GM12878 (cell line): ENCODE measurements around the gene IER3. TPM values are rescaled to one million over a fixed set of nuclear protein-coding genes. Genes with fewer than 3 reads are reported as not detected.
A peak's percentile ranks its signal among the peaks of the same experiment; 100 is the strongest.

Experiments
- BACH1 ChIP-seq: fragments of 450-650 bp; IDR thresholded peaks from 2 replicates; pipeline ENCODE4 v1.6.1; 2017; ENCODE audit warnings: mild to moderate bottlenecking, borderline replicate concordance
- GABPA ChIP-seq: IDR thresholded peaks from 2 replicates; pipeline ENCODE4 v1.6.1; 2014; ENCODE audit warnings: antibody characterized with exemption, low read depth, mild to moderate bottlenecking, inconsistent platforms
- MTA2 ChIP-seq: fragments of 450-650 bp; IDR thresholded peaks from 2 replicates; pipeline ENCODE4 v1.6.1; 2016; ENCODE audit warnings: low read depth, mild to moderate bottlenecking, moderate library complexity
- NR2C2 ChIP-seq: IDR thresholded peaks from 2 replicates; pipeline ENCODE4 v1.6.1; 2011; ENCODE audit warnings: borderline replicate concordance, low read depth; ENCODE audit not compliant: control insufficient read depth, insufficient read length
- PML ChIP-seq: IDR thresholded peaks from 2 replicates; pipeline ENCODE4 v1.6.1; 2012; ENCODE audit warnings: low read length, inconsistent platforms
- SMAD5 ChIP-seq: IDR thresholded peaks from 2 replicates; pipeline ENCODE4 v1.6.1; 2016; ENCODE audit warnings: antibody characterized with exemption, low read depth
- SUZ12 ChIP-seq: fragments of 200-600 bp; sonication (generic); IDR thresholded peaks from one replicate; pipeline ENCODE4 v1.6.1; 2018; ENCODE audit warnings: antibody characterized with exemption, mild to moderate bottlenecking; ENCODE audit not compliant: unreplicated experiment
- TARDBP ChIP-seq: IDR thresholded peaks from 2 replicates; pipeline ENCODE4 v1.6.1; 2016; ENCODE audit warnings: borderline replicate concordance
- polyA plus RNA-seq, 11 experiments: library from polyadenylated mRNA; depleted of rRNA in 4 of 11; unstranded in 6 of 11; stranded (reverse) in 5 of 11; fragments of >200 nt; fragmentation: Nextera tagmentation in 4 of 11; fragmentation: Illumina TruSeq in 1 of 11; extraction: Ambion mirVana in 4 of 11; extraction: Trizol in 1 of 11; gene quantifications; 1 replicate in 1 of 11; 2 replicates in 10 of 11; pipeline versions ENCODE4 v1.2.1 to v1.2.3, GENCODE V29; 2011 to 2016; ENCODE audit warnings: inconsistent platforms in 2 of 11, missing spikeins in 2 of 11, low read depth in 1 of 11
- total RNA-seq, 4 experiments: library from RNA; depleted of rRNA in 3 of 4; stranded (reverse); fragments of >200 nt in 3 of 4; fragmentation: Illumina TruSeq in 1 of 4; extraction: Trizol in 1 of 4; gene quantifications; 2 replicates each; pipeline versions ENCODE4 v1.2.1 to v1.2.3, GENCODE V29; 2013 to 2021
- TF ChIP-seq, protein P1 (sequence below): fragments of 450-650 bp; IDR thresholded peaks from 2 replicates; pipeline ENCODE4 v1.6.1; 2016; ENCODE audit warnings: mild to moderate bottlenecking, moderate library complexity, borderline replicate concordance
- TF ChIP-seq, protein P2 (sequence below): IDR thresholded peaks from 2 replicates; pipeline ENCODE4 v1.6.1; 2012; ENCODE audit warnings: improper control_type of control experiment, low read depth, low read length; ENCODE audit not compliant: insufficient replicate concordance
- TF ChIP-seq, protein P3 (sequence below): fragments of 450-650 bp; IDR thresholded peaks from 2 replicates; pipeline ENCODE4 v1.6.1; 2017; ENCODE audit warnings: low read depth, mild to moderate bottlenecking, moderate library complexity
- TF ChIP-seq, protein P4 (sequence below): fragments of 450-650 bp; formaldehyde crosslinking; IDR thresholded peaks from 2 replicates; pipeline ENCODE4 v1.4.0; 2022; ENCODE audit warnings: mild to moderate bottlenecking, moderate library complexity
- TF ChIP-seq, protein P5 (sequence below): IDR thresholded peaks from 2 replicates; pipeline ENCODE4 v1.6.1; 2012; ENCODE audit warnings: low read depth, low read length, improper control_type of control experiment

The IER3 gene
- total and polyA plus RNA-seq, 10 of the 15 experiments (the other 5 are each of a cell fraction or from before 2014, with no cell fraction given): 1.9 to 100 (median 32.3) TPM

DNA sequence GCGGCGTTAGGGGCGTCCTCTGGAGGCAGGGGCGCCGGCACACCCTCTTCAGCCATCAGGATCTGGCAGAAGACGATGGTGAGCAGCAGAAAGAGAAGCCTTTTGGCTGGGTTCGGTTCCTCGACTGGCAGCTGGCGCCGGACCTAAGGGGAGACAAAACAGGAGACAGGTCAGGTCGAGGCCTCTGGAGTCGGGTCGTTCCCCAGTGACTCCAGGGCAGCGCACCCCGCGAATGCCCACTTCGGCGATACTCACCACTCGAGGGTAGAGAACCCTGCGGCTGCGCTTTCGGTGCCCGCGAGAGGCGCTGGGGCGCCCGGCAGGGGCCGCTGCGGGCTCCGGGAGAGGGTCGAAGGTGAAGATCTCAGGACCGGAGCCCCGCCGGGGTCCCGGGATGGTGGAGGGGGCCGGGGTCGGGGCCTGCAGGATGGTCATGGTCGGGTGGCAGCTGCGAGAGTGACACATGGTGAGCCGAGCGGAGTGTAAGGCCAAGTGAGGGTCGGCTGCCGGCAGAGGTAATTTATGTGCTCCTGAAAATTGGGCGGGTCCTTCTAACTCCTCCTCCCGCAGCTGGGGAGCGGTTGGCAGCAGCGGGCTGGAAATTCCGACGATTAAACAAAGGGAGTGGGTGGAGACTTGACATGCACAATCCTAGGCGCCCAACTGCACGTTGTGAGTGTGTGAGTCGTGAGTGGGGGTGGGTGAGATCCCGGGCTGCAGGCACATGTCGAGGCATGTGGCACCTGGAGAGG is at the start of gene IER3 (continued):
- TF ChIP-seq, protein P1, sequence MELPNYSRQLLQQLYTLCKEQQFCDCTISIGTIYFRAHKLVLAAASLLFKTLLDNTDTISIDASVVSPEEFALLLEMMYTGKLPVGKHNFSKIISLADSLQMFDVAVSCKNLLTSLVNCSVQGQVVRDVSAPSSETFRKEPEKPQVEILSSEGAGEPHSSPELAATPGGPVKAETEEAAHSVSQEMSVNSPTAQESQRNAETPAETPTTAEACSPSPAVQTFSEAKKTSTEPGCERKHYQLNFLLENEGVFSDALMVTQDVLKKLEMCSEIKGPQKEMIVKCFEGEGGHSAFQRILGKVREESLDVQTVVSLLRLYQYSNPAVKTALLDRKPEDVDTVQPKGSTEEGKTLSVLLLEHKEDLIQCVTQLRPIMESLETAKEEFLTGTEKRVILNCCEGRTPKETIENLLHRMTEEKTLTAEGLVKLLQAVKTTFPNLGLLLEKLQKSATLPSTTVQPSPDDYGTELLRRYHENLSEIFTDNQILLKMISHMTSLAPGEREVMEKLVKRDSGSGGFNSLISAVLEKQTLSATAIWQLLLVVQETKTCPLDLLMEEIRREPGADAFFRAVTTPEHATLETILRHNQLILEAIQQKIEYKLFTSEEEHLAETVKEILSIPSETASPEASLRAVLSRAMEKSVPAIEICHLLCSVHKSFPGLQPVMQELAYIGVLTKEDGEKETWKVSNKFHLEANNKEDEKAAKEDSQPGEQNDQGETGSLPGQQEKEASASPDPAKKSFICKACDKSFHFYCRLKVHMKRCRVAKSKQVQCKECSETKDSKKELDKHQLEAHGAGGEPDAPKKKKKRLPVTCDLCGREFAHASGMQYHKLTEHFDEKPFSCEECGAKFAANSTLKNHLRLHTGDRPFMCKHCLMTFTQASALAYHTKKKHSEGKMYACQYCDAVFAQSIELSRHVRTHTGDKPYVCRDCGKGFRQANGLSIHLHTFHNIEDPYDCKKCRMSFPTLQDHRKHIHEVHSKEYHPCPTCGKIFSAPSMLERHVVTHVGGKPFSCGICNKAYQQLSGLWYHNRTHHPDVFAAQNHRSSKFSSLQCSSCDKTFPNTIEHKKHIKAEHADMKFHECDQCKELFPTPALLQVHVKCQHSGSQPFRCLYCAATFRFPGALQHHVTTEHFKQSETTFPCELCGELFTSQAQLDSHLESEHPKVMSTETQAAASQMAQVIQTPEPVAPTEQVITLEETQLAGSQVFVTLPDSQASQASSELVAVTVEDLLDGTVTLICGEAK: no peak
- TF ChIP-seq, protein P2, sequence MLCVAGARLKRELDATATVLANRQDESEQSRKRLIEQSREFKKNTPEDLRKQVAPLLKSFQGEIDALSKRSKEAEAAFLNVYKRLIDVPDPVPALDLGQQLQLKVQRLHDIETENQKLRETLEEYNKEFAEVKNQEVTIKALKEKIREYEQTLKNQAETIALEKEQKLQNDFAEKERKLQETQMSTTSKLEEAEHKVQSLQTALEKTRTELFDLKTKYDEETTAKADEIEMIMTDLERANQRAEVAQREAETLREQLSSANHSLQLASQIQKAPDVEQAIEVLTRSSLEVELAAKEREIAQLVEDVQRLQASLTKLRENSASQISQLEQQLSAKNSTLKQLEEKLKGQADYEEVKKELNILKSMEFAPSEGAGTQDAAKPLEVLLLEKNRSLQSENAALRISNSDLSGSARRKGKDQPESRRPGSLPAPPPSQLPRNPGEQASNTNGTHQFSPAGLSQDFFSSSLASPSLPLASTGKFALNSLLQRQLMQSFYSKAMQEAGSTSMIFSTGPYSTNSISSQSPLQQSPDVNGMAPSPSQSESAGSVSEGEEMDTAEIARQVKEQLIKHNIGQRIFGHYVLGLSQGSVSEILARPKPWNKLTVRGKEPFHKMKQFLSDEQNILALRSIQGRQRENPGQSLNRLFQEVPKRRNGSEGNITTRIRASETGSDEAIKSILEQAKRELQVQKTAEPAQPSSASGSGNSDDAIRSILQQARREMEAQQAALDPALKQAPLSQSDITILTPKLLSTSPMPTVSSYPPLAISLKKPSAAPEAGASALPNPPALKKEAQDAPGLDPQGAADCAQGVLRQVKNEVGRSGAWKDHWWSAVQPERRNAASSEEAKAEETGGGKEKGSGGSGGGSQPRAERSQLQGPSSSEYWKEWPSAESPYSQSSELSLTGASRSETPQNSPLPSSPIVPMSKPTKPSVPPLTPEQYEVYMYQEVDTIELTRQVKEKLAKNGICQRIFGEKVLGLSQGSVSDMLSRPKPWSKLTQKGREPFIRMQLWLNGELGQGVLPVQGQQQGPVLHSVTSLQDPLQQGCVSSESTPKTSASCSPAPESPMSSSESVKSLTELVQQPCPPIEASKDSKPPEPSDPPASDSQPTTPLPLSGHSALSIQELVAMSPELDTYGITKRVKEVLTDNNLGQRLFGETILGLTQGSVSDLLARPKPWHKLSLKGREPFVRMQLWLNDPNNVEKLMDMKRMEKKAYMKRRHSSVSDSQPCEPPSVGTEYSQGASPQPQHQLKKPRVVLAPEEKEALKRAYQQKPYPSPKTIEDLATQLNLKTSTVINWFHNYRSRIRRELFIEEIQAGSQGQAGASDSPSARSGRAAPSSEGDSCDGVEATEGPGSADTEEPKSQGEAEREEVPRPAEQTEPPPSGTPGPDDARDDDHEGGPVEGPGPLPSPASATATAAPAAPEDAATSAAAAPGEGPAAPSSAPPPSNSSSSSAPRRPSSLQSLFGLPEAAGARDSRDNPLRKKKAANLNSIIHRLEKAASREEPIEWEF: no peak
- TF ChIP-seq, protein P3, sequence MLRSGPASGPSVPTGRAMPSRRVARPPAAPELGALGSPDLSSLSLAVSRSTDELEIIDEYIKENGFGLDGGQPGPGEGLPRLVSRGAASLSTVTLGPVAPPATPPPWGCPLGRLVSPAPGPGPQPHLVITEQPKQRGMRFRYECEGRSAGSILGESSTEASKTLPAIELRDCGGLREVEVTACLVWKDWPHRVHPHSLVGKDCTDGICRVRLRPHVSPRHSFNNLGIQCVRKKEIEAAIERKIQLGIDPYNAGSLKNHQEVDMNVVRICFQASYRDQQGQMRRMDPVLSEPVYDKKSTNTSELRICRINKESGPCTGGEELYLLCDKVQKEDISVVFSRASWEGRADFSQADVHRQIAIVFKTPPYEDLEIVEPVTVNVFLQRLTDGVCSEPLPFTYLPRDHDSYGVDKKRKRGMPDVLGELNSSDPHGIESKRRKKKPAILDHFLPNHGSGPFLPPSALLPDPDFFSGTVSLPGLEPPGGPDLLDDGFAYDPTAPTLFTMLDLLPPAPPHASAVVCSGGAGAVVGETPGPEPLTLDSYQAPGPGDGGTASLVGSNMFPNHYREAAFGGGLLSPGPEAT: 0 out of 2 replicates have a peak, but pooled peaks have one; percentile 28
- TF ChIP-seq BACH1: no peak
- TF ChIP-seq TARDBP: no peak; the same call in 1 of the 2 replicates
- TF ChIP-seq PML: peak; percentile 98
- no peak for TF ChIP-seq NR2C2
- TF ChIP-seq GABPA: no peak
- no peak for TF ChIP-seq SUZ12
- TF ChIP-seq MTA2: peak; percentile 34; the same call in 1 of the 2 replicates
- TF ChIP-seq, protein P4, sequence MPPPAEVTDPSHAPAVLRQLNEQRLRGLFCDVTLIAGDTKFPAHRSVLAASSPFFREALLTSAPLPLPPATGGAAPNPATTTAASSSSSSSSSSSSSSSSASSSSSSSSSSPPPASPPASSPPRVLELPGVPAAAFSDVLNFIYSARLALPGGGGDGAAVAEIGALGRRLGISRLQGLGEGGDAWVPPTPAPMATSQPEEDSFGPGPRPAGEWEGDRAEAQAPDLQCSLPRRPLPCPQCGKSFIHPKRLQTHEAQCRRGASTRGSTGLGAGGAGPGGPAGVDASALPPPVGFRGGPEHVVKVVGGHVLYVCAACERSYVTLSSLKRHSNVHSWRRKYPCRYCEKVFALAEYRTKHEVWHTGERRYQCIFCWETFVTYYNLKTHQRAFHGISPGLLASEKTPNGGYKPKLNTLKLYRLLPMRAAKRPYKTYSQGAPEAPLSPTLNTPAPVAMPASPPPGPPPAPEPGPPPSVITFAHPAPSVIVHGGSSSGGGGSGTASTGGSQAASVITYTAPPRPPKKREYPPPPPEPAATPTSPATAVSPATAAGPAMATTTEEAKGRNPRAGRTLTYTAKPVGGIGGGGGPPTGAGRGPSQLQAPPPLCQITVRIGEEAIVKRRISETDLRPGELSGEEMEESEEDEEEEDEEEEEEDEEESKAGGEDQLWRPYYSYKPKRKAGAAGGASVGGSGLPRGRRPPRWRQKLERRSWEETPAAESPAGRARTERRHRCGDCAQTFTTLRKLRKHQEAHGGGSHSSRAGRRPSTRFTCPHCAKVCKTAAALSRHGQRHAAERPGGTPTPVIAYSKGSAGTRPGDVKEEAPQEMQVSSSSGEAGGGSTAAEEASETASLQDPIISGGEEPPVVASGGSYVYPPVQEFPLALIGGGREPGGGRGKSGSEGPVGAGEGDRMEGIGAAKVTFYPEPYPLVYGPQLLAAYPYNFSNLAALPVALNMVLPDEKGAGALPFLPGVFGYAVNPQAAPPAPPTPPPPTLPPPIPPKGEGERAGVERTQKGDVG (CRISPR knock-in tag): no peak
- TF ChIP-seq, protein P5, sequence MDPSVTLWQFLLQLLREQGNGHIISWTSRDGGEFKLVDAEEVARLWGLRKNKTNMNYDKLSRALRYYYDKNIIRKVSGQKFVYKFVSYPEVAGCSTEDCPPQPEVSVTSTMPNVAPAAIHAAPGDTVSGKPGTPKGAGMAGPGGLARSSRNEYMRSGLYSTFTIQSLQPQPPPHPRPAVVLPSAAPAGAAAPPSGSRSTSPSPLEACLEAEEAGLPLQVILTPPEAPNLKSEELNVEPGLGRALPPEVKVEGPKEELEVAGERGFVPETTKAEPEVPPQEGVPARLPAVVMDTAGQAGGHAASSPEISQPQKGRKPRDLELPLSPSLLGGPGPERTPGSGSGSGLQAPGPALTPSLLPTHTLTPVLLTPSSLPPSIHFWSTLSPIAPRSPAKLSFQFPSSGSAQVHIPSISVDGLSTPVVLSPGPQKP: no peak
- TF ChIP-seq SMAD5: peak; percentile 94
